CD4-positive, alpha-beta T cell (primary cell): Measurements from ENCODE around the gene CNTN4. TPM values are rescaled to one million over a fixed set of nuclear protein-coding genes. Genes with fewer than 3 reads are reported as not detected.

Source experiments
- ATAC-seq: fragments of 200-7000 bp; cut with Tn5 transposase; one replicate; pipeline ENCODE4 v1.10.0; 2022; ENCODE audit warnings: mild to moderate bottlenecking; ENCODE audit not compliant: poor library complexity
- CTCF ChIA-PET: fragments of 350-600 bp; sonication (Branson Sonifier 250); formaldehyde crosslinking; loops from one replicate; lab custom pipeline; 2021; ENCODE audit warnings: antibody characterized with exemption, inconsistent platforms; lab: Charles Lee
- POLR2A ChIA-PET: fragments of 350-600 bp; sonication (Branson Sonifier 250); formaldehyde crosslinking; loops from one replicate; lab custom pipeline; 2021; ENCODE audit warnings: antibody characterized with exemption, inconsistent platforms; lab: Charles Lee
- DNase-seq, 14 experiments: peaks; one replicate each; pipeline ENCODE4 v3.0.0-alpha.2; 2013 to 2020; ENCODE audit warnings: mixed read lengths in 2 of 14
- H3K27ac ChIP-seq, 2 donors: one replicate each; pipeline versions ENCODE4 v1.5.1 to v1.7.0; 2013; ENCODE audit warnings: low read length in 2 of 2, low read depth in 1 of 2, mild to moderate bottlenecking in 1 of 2
- H3K27me3 ChIP-seq, 2 experiments: 1 replicate in 1 of 2; 2 replicates in 1 of 2; pipeline versions ENCODE4 v1.6.1 to v1.7.0; 2013; ENCODE audit warnings: low read length in 2 of 2, control low read depth in 1 of 2, mild to moderate bottlenecking in 1 of 2, moderate library complexity in 1 of 2; ENCODE audit not compliant: insufficient read depth in 2 of 2, control insufficient read depth in 1 of 2
- H3K36me3 ChIP-seq: one replicate; pipeline ENCODE4 v1.6.1; 2013; ENCODE audit warnings: low read length, control low read depth; ENCODE audit not compliant: insufficient read depth
- H3K4me1 ChIP-seq: one replicate; pipeline ENCODE4 v1.6.1; 2013; ENCODE audit warnings: low read length, control low read depth; ENCODE audit not compliant: insufficient read depth
- H3K4me3 ChIP-seq: one replicate; pipeline ENCODE4 v1.5.1; 2013; ENCODE audit warnings: mild to moderate bottlenecking, low read length, moderate library complexity
- H3K9me3 ChIP-seq, 2 experiments: 1 replicate in 1 of 2; 2 replicates in 1 of 2; pipeline versions ENCODE4 v1.6.1 to v1.7.0; 2013; ENCODE audit warnings: low read length in 2 of 2, mild to moderate bottlenecking in 2 of 2, control low read depth in 1 of 2, moderate library complexity in 1 of 2; ENCODE audit not compliant: control insufficient read depth in 1 of 2, insufficient read depth in 1 of 2
- H3K27ac Mint-ChIP-seq: one replicate; pipeline ENCODE4 v1.8.0; 2020; ENCODE audit warnings: mixed read lengths
- H3K27me3 Mint-ChIP-seq: one replicate; pipeline ENCODE4 v1.8.0; 2021; ENCODE audit warnings: mixed read lengths
- H3K36me3 Mint-ChIP-seq: one replicate; pipeline ENCODE4 v1.8.0; 2021; ENCODE audit warnings: low read depth, mixed read lengths
- H3K4me1 Mint-ChIP-seq: one replicate; pipeline ENCODE4 v1.8.0; 2021; ENCODE audit warnings: low read depth, mixed read lengths
- H3K4me3 Mint-ChIP-seq: one replicate; pipeline ENCODE4 v1.8.0; 2020; ENCODE audit warnings: mild to moderate bottlenecking, mixed read lengths
- H3K9me3 Mint-ChIP-seq: one replicate; pipeline ENCODE4 v1.8.0; 2020; ENCODE audit warnings: mixed read lengths
- intact Hi-C, 2 experiments: fragments of 100-400 bp; cut with DNase I in 1 of 2; cut with micrococcal nuclease in 1 of 2; formaldehyde crosslinking; loops; one replicate each; pipeline versions ENCODE4 v1.15.1 to v1.9.0; 2023 to 2025; cut with DNase I, micrococcal nuclease
- total RNA-seq, 174 experiments: library from RNA in 2 of 174; stranded (reverse) in 2 of 174; gene quantifications; one replicate each; pipeline ENCODE4 v1.2.3 and lab custom pipeline; 2021 to 2026
- TF ChIP-seq, protein P1 (sequence below): fragments of 200-600 bp; IDR thresholded peaks from one replicate; pipeline ENCODE4 v1.8.0; 2022; ENCODE audit warnings: antibody characterized with exemption, mild to moderate bottlenecking

Gene CNTN4
- total RNA-seq, 2 experiments from 2014 or later, result not detected

DNA sequence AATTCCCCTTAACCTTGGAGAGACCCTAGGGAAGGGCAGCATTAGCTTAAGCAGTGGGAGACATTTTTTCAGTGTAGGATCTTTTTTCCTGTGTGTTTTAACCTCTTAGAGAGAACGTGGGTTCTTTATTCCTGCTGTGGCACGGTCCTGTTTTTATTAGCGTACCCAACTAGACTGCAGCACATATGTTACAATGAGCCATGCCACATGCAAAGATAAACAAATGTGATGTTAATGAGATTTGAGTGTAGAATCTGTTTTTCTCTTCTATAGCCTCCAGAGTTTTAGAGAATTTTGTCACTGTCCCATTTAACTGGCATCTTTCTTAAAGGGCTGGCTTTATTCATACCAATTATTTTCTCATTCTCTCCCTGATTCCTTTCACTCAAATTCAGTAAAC lies 347.5 kb downstream of the CNTN4 start:
- POLR2A ChIA-PET, result no interaction called here
- no peak for ATAC-seq
- H3K9me3 ChIP-seq, result no peaks in the 10 kb centered on the region
- TF ChIP-seq, protein P1, sequence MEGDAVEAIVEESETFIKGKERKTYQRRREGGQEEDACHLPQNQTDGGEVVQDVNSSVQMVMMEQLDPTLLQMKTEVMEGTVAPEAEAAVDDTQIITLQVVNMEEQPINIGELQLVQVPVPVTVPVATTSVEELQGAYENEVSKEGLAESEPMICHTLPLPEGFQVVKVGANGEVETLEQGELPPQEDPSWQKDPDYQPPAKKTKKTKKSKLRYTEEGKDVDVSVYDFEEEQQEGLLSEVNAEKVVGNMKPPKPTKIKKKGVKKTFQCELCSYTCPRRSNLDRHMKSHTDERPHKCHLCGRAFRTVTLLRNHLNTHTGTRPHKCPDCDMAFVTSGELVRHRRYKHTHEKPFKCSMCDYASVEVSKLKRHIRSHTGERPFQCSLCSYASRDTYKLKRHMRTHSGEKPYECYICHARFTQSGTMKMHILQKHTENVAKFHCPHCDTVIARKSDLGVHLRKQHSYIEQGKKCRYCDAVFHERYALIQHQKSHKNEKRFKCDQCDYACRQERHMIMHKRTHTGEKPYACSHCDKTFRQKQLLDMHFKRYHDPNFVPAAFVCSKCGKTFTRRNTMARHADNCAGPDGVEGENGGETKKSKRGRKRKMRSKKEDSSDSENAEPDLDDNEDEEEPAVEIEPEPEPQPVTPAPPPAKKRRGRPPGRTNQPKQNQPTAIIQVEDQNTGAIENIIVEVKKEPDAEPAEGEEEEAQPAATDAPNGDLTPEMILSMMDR, result no peak
- no peak overlapping the region for H3K4me3 ChIP-seq
- H3K4me1 ChIP-seq, result no peaks in the 10 kb centered on the region
- intact Hi-C loops, result no loop called here
- H3K4me3 Mint-ChIP-seq, result no peak overlapping the region
- no peak overlapping the region for H3K27ac Mint-ChIP-seq
- no peak for DNase-seq
- no peaks in the 10 kb centered on the region for H3K36me3 ChIP-seq
- H3K4me1 Mint-ChIP-seq, result no peaks in the 10 kb centered on the region
- H3K27ac ChIP-seq, result no peak overlapping the region
- peaks cover 6% of the 10 kb centered on the region for H3K27me3 Mint-ChIP-seq
- H3K9me3 Mint-ChIP-seq, result no peaks in the 10 kb centered on the region
- CTCF ChIA-PET, result no interaction called here
- H3K27me3 ChIP-seq, result no peaks in the 10 kb centered on the region
- no peaks in the 10 kb centered on the region for H3K36me3 Mint-ChIP-seq

DNA sequence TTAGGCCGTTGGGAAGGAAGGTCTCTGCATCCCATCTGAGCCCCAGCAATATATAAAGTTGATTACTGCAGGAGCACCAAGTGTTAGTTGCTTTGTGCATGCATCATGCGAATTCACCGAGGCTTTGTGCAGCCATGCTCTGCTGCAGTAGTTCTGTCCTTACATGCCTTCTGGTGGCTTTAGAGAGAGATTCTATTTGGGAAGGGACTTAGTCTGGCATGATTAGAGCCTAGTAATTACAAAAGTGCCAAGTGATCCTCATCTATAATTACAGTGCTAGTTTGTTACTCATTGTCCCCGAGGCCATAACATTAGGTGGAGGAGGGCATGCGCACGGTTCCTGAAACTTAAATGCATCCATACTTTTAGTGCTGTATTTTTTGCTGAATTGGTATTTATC lies 353.6 kb downstream of the CNTN4 start:
- no peaks in the 10 kb centered on the region for H3K36me3 ChIP-seq
- Mint-ChIP-seq H3K27me3 (peaks cover 6% of the 10 kb centered on the region), H3K4me3 (no peak overlapping the region), H3K9me3 (no peaks in the 10 kb centered on the region), H3K4me1 (no peaks in the 10 kb centered on the region), H3K27ac (no peak overlapping the region), H3K36me3 (no peaks in the 10 kb centered on the region)
- ATAC-seq, result no peak
- TF ChIP-seq, protein P1, result no peak
- no peaks in the 10 kb centered on the region for H3K9me3 ChIP-seq
- no peak overlapping the region for H3K27ac ChIP-seq
- H3K4me1 ChIP-seq, result no peaks in the 10 kb centered on the region
- POLR2A ChIA-PET, result no interaction called here
- intact Hi-C loops, result no loop called here
- H3K27me3 ChIP-seq, result no peaks in the 10 kb centered on the region
- no peak overlapping the region for H3K4me3 ChIP-seq
- no peak for DNase-seq
- CTCF ChIA-PET, result no interaction called here

DNA sequence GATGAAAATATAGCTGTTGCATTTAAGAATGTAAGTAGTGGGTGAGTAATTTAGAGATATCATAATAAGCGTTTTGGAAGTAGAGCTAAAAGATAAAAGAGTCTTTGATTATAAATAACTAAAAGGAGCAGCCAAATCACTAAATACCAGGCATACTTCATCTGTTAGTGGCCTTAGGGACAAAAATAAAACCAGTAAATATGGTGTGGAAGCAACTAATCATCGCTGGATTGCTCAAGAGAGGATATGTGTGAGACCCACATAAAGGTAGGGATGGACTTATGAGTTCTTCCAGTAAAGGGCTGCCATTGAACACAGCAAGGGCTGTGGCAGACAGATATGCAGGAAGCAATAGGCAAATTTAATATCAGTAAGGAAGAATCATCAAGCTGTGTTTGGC lies 356.2 kb downstream of the CNTN4 start:
- POLR2A ChIA-PET, result no interaction called here
- ATAC-seq (no peak), DNase-seq (no peak)
- no peak overlapping the region for H3K27ac Mint-ChIP-seq
- no peaks in the 10 kb centered on the region for H3K27me3 Mint-ChIP-seq
- no peaks in the 10 kb centered on the region for H3K36me3 Mint-ChIP-seq
- no peaks in the 10 kb centered on the region for H3K9me3 Mint-ChIP-seq
- H3K4me1 Mint-ChIP-seq, result no peaks in the 10 kb centered on the region
- H3K4me1 ChIP-seq, result no peaks in the 10 kb centered on the region
- no peaks in the 10 kb centered on the region for H3K36me3 ChIP-seq
- H3K4me3 ChIP-seq, result no peak overlapping the region
- no peaks in the 10 kb centered on the region for H3K9me3 ChIP-seq
- CTCF ChIA-PET, result no interaction called here
- TF ChIP-seq, protein P1, result no peak
- no peak overlapping the region for H3K27ac ChIP-seq
- H3K27me3 ChIP-seq, result no peaks in the 10 kb centered on the region
- intact Hi-C loops, result no loop called here
- no peak overlapping the region for H3K4me3 Mint-ChIP-seq
